ENCODE results near the gene IFTAP.
A peak's percentile ranks its signal among the peaks of the same experiment; 100 is the strongest.

IFTAP gene

DNA sequence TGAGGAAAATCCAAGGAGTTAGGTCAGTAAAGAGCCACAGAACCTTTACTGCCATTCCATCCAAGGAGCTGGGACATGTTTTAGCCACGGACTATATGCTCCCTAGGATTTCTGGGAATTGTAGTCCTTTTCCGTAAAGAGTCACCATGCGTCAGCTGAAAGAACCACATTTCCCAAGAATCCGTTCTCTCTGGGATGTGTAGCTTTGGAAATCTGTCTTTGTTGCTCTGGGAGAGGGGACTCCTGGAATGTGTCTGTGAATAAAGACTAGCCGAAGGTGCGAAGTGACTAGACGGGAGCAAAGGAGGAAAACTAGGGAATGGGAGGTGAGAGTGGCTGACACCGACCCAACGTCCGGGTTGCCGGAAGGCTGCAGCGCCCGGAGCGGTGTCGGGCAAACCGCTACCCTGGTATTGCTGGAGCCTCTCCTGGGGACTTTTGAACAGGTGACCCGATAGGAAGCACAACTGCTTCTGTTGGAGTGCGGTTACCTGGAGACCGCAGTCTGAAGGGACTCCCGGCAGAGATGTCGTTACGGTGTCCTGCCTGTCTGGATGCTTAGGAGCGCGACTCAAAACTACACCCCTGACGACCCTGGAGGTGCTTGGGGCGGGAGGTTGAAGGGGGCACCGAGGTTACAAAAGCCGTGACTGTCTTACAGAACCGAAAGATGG lies at the start of gene IFTAP (continued):
- TF ChIP-seq, protein P1, sequence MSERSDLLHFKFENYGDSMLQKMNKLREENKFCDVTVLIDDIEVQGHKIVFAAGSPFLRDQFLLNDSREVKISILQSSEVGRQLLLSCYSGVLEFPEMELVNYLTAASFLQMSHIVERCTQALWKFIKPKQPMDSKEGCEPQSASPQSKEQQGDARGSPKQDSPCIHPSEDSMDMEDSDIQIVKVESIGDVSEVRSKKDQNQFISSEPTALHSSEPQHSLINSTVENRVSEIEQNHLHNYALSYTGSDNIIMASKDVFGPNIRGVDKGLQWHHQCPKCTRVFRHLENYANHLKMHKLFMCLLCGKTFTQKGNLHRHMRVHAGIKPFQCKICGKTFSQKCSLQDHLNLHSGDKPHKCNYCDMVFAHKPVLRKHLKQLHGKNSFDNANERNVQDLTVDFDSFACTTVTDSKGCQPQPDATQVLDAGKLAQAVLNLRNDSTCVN (tag by site-specific recombination; optimal IDR thresholded peaks at IDR 0.05): no peak
- TF ChIP-seq TRIM28 (IDR thresholded peaks at IDR 0.05; ENCODE audit: borderline replicate concordance, low read length): peak; percentile 95
- no peak for TF ChIP-seq TCF7L2 (IDR thresholded peaks at IDR 0.05; ENCODE audit: borderline replicate concordance, low read depth, low read length)
- TF ChIP-seq ZNF777 (tag by site-specific recombination; IDR thresholded peaks at IDR 0.05; ENCODE audit: borderline replicate concordance): no peak
- TF ChIP-seq KLF16 (tag by site-specific recombination; IDR thresholded peaks at IDR 0.05): peak; percentile 59; the same call in 1 of the 2 replicates
- TF ChIP-seq ZNF23 (tag by site-specific recombination; IDR thresholded peaks at IDR 0.05; ENCODE audit: borderline replicate concordance): no peak
- no peak for TF ChIP-seq ZNF223 (tag by site-specific recombination; IDR thresholded peaks at IDR 0.05)
- no peak for TF ChIP-seq ZNF654 (tag by site-specific recombination; IDR thresholded peaks at IDR 0.05; ENCODE audit: low read depth)
- peak; percentile 89 for TF ChIP-seq MZF1 (tag by site-specific recombination; IDR thresholded peaks at IDR 0.05; ENCODE audit: borderline replicate concordance)
- 0 out of 2 replicates have a peak, but pooled peaks have one; percentile 40 for TF ChIP-seq ZNF366 (tag by site-specific recombination; conservative IDR thresholded peaks at IDR 0.05)
- no peak for TF ChIP-seq ZNF426 (tag by site-specific recombination; IDR thresholded peaks at IDR 0.05)
- no peak for TF ChIP-seq ZNF112 (tag by site-specific recombination; IDR thresholded peaks at IDR 0.05)
- TF ChIP-seq, protein P2, sequence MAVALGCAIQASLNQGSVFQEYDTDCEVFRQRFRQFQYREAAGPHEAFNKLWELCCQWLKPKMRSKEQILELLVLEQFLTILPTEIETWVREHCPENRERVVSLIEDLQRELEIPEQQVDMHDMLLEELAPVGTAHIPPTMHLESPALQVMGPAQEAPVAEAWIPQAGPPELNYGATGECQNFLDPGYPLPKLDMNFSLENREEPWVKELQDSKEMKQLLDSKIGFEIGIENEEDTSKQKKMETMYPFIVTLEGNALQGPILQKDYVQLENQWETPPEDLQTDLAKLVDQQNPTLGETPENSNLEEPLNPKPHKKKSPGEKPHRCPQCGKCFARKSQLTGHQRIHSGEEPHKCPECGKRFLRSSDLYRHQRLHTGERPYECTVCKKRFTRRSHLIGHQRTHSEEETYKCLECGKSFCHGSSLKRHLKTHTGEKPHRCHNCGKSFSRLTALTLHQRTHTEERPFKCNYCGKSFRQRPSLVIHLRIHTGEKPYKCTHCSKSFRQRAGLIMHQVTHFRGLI (tag by site-specific recombination; IDR thresholded peaks at IDR 0.05): no peak
- TF ChIP-seq, protein P3, sequence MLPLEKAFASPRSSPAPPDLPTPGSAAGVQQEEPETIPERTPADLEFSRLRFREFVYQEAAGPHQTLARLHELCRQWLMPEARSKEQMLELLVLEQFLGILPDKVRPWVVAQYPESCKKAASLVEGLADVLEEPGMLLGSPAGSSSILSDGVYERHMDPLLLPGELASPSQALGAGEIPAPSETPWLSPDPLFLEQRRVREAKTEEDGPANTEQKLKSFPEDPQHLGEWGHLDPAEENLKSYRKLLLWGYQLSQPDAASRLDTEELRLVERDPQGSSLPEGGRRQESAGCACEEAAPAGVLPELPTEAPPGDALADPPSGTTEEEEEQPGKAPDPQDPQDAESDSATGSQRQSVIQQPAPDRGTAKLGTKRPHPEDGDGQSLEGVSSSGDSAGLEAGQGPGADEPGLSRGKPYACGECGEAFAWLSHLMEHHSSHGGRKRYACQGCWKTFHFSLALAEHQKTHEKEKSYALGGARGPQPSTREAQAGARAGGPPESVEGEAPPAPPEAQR (tag by site-specific recombination; IDR thresholded peaks at IDR 0.05): no peak
- TF ChIP-seq OSR2 (tag by site-specific recombination; IDR thresholded peaks at IDR 0.05): no peak; the same call in 1 of the 2 replicates
- TF ChIP-seq, protein P4, sequence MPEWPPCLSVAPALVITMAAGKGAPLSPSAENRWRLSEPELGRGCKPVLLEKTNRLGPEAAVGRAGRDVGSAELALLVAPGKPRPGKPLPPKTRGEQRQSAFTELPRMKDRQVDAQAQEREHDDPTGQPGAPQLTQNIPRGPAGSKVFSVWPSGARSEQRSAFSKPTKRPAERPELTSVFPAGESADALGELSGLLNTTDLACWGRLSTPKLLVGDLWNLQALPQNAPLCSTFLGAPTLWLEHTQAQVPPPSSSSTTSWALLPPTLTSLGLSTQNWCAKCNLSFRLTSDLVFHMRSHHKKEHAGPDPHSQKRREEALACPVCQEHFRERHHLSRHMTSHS (tag by site-specific recombination; IDR thresholded peaks at IDR 0.05): no peak
- TF ChIP-seq, protein P5, sequence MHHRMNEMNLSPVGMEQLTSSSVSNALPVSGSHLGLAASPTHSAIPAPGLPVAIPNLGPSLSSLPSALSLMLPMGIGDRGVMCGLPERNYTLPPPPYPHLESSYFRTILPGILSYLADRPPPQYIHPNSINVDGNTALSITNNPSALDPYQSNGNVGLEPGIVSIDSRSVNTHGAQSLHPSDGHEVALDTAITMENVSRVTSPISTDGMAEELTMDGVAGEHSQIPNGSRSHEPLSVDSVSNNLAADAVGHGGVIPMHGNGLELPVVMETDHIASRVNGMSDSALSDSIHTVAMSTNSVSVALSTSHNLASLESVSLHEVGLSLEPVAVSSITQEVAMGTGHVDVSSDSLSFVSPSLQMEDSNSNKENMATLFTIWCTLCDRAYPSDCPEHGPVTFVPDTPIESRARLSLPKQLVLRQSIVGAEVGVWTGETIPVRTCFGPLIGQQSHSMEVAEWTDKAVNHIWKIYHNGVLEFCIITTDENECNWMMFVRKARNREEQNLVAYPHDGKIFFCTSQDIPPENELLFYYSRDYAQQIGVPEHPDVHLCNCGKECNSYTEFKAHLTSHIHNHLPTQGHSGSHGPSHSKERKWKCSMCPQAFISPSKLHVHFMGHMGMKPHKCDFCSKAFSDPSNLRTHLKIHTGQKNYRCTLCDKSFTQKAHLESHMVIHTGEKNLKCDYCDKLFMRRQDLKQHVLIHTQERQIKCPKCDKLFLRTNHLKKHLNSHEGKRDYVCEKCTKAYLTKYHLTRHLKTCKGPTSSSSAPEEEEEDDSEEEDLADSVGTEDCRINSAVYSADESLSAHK (tag by site-specific recombination; IDR thresholded peaks at IDR 0.05): no peak; the same call in 1 of the 2 replicates
- no peak for TF ChIP-seq ZNF571 (tag by site-specific recombination; IDR thresholded peaks at IDR 0.05)
- TF ChIP-seq ZNF501 (tag by site-specific recombination; IDR thresholded peaks at IDR 0.05): peak; percentile 81; the same call in 1 of the 2 replicates
- 0 out of 2 replicates have a peak, but pooled peaks have one; percentile 8 for TF ChIP-seq ZNF16 (tag by site-specific recombination; IDR thresholded peaks at IDR 0.05; ENCODE audit: low read depth)
- TF ChIP-seq ZNF76 (tag by site-specific recombination; IDR thresholded peaks at IDR 0.05; ENCODE audit: borderline replicate concordance, low read depth): peak; percentile 97
- TF ChIP-seq ZNF529 (tag by site-specific recombination; IDR thresholded peaks at IDR 0.05; ENCODE audit: insufficient replicate concordance): no peak
